Small intestine (tissue), 7 donors: ENCODE data around the gene THEMIS. TPM values are rescaled to one million over a fixed set of nuclear protein-coding genes. Genes with fewer than 3 reads are reported as not detected.

Experiments
- DNase-seq, 2 donors: peaks; one replicate each; pipeline versions ENCODE4 v3.0.0 to v3.0.0-alpha.2; 2013
- FAIRE-seq: peaks from 2 replicates; lab custom pipeline; 2012; peaks lifted over from hg19 to GRCh38; lab: Jason Lieb, UNC
- H3K27ac ChIP-seq, 3 donors: one replicate each; pipeline ENCODE4 v1.5.1; 2013; ENCODE audit warnings: low read length in 2 of 3, mild to moderate bottlenecking in 2 of 3, control low read depth in 1 of 3, inconsistent platforms in 1 of 3, low read depth in 1 of 3, moderate library complexity in 1 of 3
- H3K27me3 ChIP-seq, 3 donors: one replicate each; pipeline ENCODE4 v1.6.1; 2013; ENCODE audit warnings: low read length in 3 of 3, inconsistent platforms in 1 of 3; ENCODE audit not compliant: control insufficient read depth in 3 of 3, insufficient read depth in 3 of 3
- H3K36me3 ChIP-seq, 3 donors: one replicate each; pipeline ENCODE4 v1.6.1; 2013; ENCODE audit warnings: low read length in 3 of 3, inconsistent platforms in 1 of 3, low read depth in 1 of 3, mild to moderate bottlenecking in 1 of 3, moderate library complexity in 1 of 3; ENCODE audit not compliant: control insufficient read depth in 3 of 3, insufficient read depth in 2 of 3
- H3K4me1 ChIP-seq, 3 donors: one replicate each; pipeline ENCODE4 v1.6.1; 2013; ENCODE audit warnings: low read length in 2 of 3, inconsistent platforms in 1 of 3, low read depth in 1 of 3, mild to moderate bottlenecking in 1 of 3, moderate library complexity in 1 of 3; ENCODE audit not compliant: control insufficient read depth in 3 of 3, insufficient read depth in 2 of 3
- H3K4me3 ChIP-seq, 3 donors: one replicate each; pipeline ENCODE4 v1.5.1; 2013; ENCODE audit warnings: low read length in 3 of 3, control low read depth in 1 of 3, inconsistent platforms in 1 of 3, low read depth in 1 of 3, mild to moderate bottlenecking in 1 of 3, moderate library complexity in 1 of 3
- H3K9me3 ChIP-seq, 2 donors: one replicate each; pipeline ENCODE4 v1.6.1; 2013; ENCODE audit warnings: low read depth in 1 of 2, low read length in 1 of 2; ENCODE audit not compliant: control insufficient read depth in 2 of 2, insufficient read depth in 1 of 2
- WGBS, 3 donors: extraction: QIAGEN DNeasy Blood & Tissue Kit; methylation state at CpG; one replicate each; pipeline ENCODE4 v1.1.7; 2013; 5-methylcytosine and 5-hydroxymethylcytosine counted together
- polyA plus RNA-seq, 4 donors: library from polyadenylated mRNA; stranded (reverse) in 3 of 4; unstranded in 1 of 4; fragments of 200-250 nt in 3 of 4; fragments of 120-200 nt in 1 of 4; gene quantifications; one replicate each; pipeline versions ENCODE4 v1.2.1 to v1.2.3, GENCODE V29; 2013
- donor health status: healthy with polysubstance abuse.
- donor health status: control.
- donor health status: control.
- donor health status: Bipolar disorder and iron deficiency.
- donor health status: healthy.

The THEMIS gene
- polyA plus RNA-seq, 4 donors = 0.25 to 1.4 (median 0.64) TPM

GRCh38 chr6:127845242-127845641 is 55.6 kb downstream of the THEMIS start:
- H3K27ac ChIP-seq = no peak overlapping the region
- FAIRE-seq = no peak
- WGBS, 3 donors = 78 to 88% (median 80%) methylated on average over 3 of the region's 3 CpGs

GRCh38 chr6:127844529-127844928 is 56.3 kb downstream of the THEMIS start:
- no peak overlapping the region for H3K27ac ChIP-seq
- 72 to 82% (median 79%) methylated on average over 1 of the region's 1 CpG for WGBS, 3 donors
- DNase-seq = no peak
- no peaks in the 10 kb centered on the region for H3K36me3 ChIP-seq
- no peak for FAIRE-seq
- no peaks in the 10 kb centered on the region for H3K9me3 ChIP-seq
- H3K4me3 ChIP-seq = no peak overlapping the region
- H3K4me1 ChIP-seq = no peaks in the 10 kb centered on the region
- H3K27me3 ChIP-seq = no peaks in the 10 kb centered on the region

More at GRCh38 chr6:127845242-127845641, 55.6 kb downstream of the THEMIS start:
- H3K27me3 ChIP-seq = no peaks in the 10 kb centered on the region
- DNase-seq = no peak
- H3K4me1 ChIP-seq = no peaks in the 10 kb centered on the region
- no peaks in the 10 kb centered on the region for H3K36me3 ChIP-seq
- H3K4me3 ChIP-seq = no peak overlapping the region
- H3K9me3 ChIP-seq = no peaks in the 10 kb centered on the region

- Histone ChIP-seq H3K36me3 (no peaks in the 10 kb centered on the region), H3K4me1 (no peaks in the 10 kb centered on the region), H3K9me3 (no peaks in the 10 kb centered on the region), H3K4me3 (no peak overlapping the region), H3K27me3 (no peaks in the 10 kb centered on the region), H3K27ac (no peak overlapping the region)
- 91 to 92% (median 91%) methylated on average over 1 of the region's 1 CpG for WGBS, 3 donors
- no peak for DNase-seq
- FAIRE-seq = no peak
Measured at GRCh38 chr6:127843582-127843981, 57.3 kb downstream of the THEMIS start.

- H3K4me1 ChIP-seq = no peaks in the 10 kb centered on the region
- no peaks in the 10 kb centered on the region for H3K27me3 ChIP-seq
- H3K36me3 ChIP-seq = no peaks in the 10 kb centered on the region
- FAIRE-seq (no peak), DNase-seq (no peak)
- H3K4me3 ChIP-seq = no peak overlapping the region
- H3K9me3 ChIP-seq = no peaks in the 10 kb centered on the region
- WGBS, 3 donors = 67 to 78% (median 70%) methylated on average over 4 of the region's 4 CpGs
- H3K27ac ChIP-seq = no peak overlapping the region
Measured at GRCh38 chr6:127842562-127842961, 58.3 kb downstream of the THEMIS start.

GRCh38 chr6:127841811-127842210 is 59.0 kb downstream of the THEMIS start:
- WGBS, 3 donors = 54 to 70% (median 55%) methylated on average over 1 of the region's 1 CpG
- DNase-seq (no peak), FAIRE-seq (no peak)
- Histone ChIP-seq H3K27me3 (no peaks in the 10 kb centered on the region), H3K9me3 (no peaks in the 10 kb centered on the region), H3K27ac (no peak overlapping the region), H3K4me1 (no peaks in the 10 kb centered on the region), H3K36me3 (no peaks in the 10 kb centered on the region), H3K4me3 (no peak overlapping the region)

- Histone ChIP-seq H3K4me1 (no peaks in the 10 kb centered on the region), H3K27ac (no peak overlapping the region), H3K4me3 (no peak overlapping the region), H3K36me3 (no peaks in the 10 kb centered on the region), H3K9me3 (no peaks in the 10 kb centered on the region), H3K27me3 (no peaks in the 10 kb centered on the region)
- FAIRE-seq (no peak), DNase-seq (no peak)
- WGBS, 3 donors = 65 to 84% (median 76%) methylated on average over 7 of the region's 7 CpGs
Measured at GRCh38 chr6:127834136-127834535, 66.7 kb downstream of the THEMIS start.

- FAIRE-seq (no peak), DNase-seq (no peak)
- Histone ChIP-seq H3K36me3 (no peaks in the 10 kb centered on the region), H3K9me3 (no peaks in the 10 kb centered on the region), H3K27me3 (no peaks in the 10 kb centered on the region), H3K4me1 (no peaks in the 10 kb centered on the region), H3K27ac (no peak overlapping the region), H3K4me3 (no peak overlapping the region)
Measured at GRCh38 chr6:127833336-127833735, 67.5 kb downstream of the THEMIS start.

GRCh38 chr6:127832381-127832780 is 68.5 kb downstream of the THEMIS start:
- no peaks in the 10 kb centered on the region for H3K27me3 ChIP-seq
- H3K4me3 ChIP-seq = no peak overlapping the region
- H3K9me3 ChIP-seq = no peaks in the 10 kb centered on the region
- FAIRE-seq (no peak), DNase-seq (no peak)
- no peaks in the 10 kb centered on the region for H3K36me3 ChIP-seq
- no peak overlapping the region for H3K27ac ChIP-seq
- no peaks in the 10 kb centered on the region for H3K4me1 ChIP-seq
- WGBS, 3 donors = 6 to 16% (median 15%) methylated on average over 1 of the region's 1 CpG

- WGBS, 3 donors = 36 to 60% (median 37%) methylated on average over 3 of the region's 3 CpGs
- Histone ChIP-seq H3K27me3 (no peaks in the 10 kb centered on the region), H3K4me1 (no peaks in the 10 kb centered on the region), H3K4me3 (no peak overlapping the region), H3K9me3 (no peaks in the 10 kb centered on the region), H3K27ac (no peak overlapping the region), H3K36me3 (no peaks in the 10 kb centered on the region)
- FAIRE-seq = no peak
- no peak for DNase-seq
Measured at GRCh38 chr6:127824061-127824460, 76.8 kb downstream of the THEMIS start.
